ENCODE results near the gene CHST3. TPM values are rescaled to one million over a fixed set of nuclear protein-coding genes. Genes with fewer than 3 reads are reported as not detected.

Gene CHST3
- total RNA-seq, 4 donors from 2014 or later, result 15.7 to 33.0 (median 20.6) TPM

DNA sequence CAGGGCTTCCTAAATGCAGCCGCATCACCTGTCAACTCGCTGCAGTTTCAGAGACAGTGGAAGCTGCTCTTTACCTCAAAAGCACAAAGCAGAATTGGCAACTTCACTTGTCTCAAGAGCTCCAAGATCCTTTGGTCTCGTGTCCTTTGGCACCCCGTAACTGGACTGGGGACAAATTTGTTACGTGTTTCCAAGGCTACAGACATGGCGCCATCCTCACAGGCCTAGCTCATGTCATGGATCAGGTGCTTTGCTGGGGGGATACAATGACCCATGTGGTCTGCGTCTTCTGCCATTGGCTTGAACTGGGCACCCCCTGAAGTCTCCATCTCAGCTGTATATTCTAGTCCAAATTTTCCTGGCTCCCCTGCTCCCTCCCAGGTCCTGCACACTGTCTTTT is 48.6 kb downstream of the CHST3 start:
- WGBS, 2 donors, result 76 to 88% methylated on average over 7 of the region's 7 CpGs
- H3K4me3 ChIP-seq (ENCODE audit: low read depth, poor library complexity, severe bottlenecking), result no peak overlapping the region
- intact Hi-C loops (cut with DNase I; ENCODE audit: low total_unique reads), result no loop called here
- TF ChIP-seq, protein P1, sequence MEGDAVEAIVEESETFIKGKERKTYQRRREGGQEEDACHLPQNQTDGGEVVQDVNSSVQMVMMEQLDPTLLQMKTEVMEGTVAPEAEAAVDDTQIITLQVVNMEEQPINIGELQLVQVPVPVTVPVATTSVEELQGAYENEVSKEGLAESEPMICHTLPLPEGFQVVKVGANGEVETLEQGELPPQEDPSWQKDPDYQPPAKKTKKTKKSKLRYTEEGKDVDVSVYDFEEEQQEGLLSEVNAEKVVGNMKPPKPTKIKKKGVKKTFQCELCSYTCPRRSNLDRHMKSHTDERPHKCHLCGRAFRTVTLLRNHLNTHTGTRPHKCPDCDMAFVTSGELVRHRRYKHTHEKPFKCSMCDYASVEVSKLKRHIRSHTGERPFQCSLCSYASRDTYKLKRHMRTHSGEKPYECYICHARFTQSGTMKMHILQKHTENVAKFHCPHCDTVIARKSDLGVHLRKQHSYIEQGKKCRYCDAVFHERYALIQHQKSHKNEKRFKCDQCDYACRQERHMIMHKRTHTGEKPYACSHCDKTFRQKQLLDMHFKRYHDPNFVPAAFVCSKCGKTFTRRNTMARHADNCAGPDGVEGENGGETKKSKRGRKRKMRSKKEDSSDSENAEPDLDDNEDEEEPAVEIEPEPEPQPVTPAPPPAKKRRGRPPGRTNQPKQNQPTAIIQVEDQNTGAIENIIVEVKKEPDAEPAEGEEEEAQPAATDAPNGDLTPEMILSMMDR (IDR thresholded peaks at IDR 0.05), result no peak
- no peak for TF ChIP-seq POLR2A (IDR thresholded peaks at IDR 0.05)
- DNase-seq (ENCODE audit: low spot score in 2 of 2), result no peak

- no peak for DNase-seq (ENCODE audit: low spot score in 2 of 2)
- intact Hi-C loops (cut with DNase I; ENCODE audit: low total_unique reads), result no loop called here
- 81 to 84% methylated on average over 13 of the region's 13 CpGs for WGBS, 2 donors
- no peak overlapping the region for H3K4me3 ChIP-seq (ENCODE audit: low read depth, poor library complexity, severe bottlenecking)
- TF ChIP-seq, protein P1 (IDR thresholded peaks at IDR 0.05), result no peak
- TF ChIP-seq POLR2A (IDR thresholded peaks at IDR 0.05), result no peak
These were observed 49.2 kb downstream of the CHST3 start for GRCh38 chr10:72013202-72013945.

- no peak for DNase-seq (ENCODE audit: low spot score in 2 of 2)
- WGBS, 2 donors, result 59 to 79% methylated on average over 2 of the region's 2 CpGs
- intact Hi-C loops (cut with DNase I; ENCODE audit: low total_unique reads), result no loop called here
- TF ChIP-seq, protein P1 (IDR thresholded peaks at IDR 0.05), result no peak
- no peak for TF ChIP-seq POLR2A (IDR thresholded peaks at IDR 0.05)
- no peak overlapping the region for H3K4me3 ChIP-seq (ENCODE audit: low read depth, poor library complexity, severe bottlenecking)
These were observed 50.0 kb downstream of the CHST3 start for GRCh38 chr10:72014197-72014596.

DNA sequence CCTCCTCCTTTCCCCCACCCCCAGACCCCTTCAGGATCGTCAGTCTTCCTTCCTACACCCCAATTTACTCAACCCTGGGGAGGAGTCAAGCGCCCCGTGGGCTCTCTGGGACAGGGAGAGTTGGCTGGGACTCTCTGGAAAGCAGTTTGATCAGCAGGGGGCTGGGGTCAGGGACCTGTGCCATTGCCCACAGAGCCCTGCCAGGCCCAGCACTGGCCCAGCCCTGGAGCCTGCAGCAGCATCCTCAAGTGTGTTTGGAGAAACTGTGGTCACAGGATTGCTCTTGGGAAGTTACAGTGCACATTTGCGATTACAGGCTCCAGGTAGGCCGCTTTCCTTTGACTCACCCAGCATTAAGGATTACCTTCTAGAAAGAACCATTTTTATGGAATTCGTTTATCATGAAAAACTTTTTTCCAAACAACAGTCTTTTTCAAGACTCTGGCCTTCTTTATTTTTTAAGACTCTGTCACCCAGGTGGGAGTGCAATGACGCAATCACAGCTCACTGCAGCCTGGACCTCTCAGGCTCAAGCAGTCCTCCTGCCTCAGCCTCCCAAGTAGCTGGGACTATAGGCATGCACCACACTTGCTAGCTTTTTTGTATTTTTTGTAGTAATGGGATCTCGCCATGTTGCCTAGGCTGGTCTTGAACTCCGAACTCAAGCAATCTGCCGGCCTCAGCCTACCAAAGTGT is 50.7 kb downstream of the CHST3 start:
- WGBS, 2 donors, result 86% methylated on average over 10 of the region's 10 CpGs
- DNase-seq (ENCODE audit: low spot score in 2 of 2), result no peak
- TF ChIP-seq POLR2A (IDR thresholded peaks at IDR 0.05), result no peak
- TF ChIP-seq, protein P1 (IDR thresholded peaks at IDR 0.05), result no peak
- H3K4me3 ChIP-seq (ENCODE audit: low read depth, poor library complexity, severe bottlenecking), result no peak overlapping the region
- intact Hi-C loops (cut with DNase I; ENCODE audit: low total_unique reads), result no loop called here

DNA sequence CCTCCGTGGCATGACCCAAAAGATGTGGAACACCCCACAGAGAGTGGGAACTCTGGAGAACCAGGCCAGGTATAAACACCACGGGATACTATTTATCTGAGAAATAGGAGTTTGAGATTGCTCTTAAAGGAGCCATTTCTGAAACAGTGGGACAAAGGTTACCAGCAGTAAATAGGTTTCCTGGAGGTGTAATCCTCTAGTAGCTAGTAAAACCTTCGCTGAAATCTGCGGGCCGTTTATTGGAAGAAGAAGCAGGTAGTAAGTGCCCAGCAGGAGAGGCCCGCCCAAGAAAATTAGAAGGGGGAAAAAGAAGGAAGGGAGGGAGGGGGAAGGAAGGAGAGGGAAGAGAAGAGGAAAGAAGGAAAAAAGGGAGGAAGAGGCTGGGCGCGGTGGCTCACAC is 51.6 kb downstream of the CHST3 start:
- H3K4me3 ChIP-seq (ENCODE audit: low read depth, poor library complexity, severe bottlenecking), result no peak overlapping the region
- WGBS, 2 donors, result 85 to 86% methylated on average over 8 of the region's 8 CpGs
- DNase-seq (ENCODE audit: low spot score in 2 of 2), result no peak
- intact Hi-C loops (cut with DNase I; ENCODE audit: low total_unique reads), result no loop called here
- TF ChIP-seq POLR2A (IDR thresholded peaks at IDR 0.05), result no peak
- TF ChIP-seq, protein P1 (IDR thresholded peaks at IDR 0.05), result no peak

Data from lower leg skin (tissue), 4 donors.